HEK293 (cell line): Measurements from ENCODE around the gene RFPL2.

ENCODE experiments used
- CTCF ChIA-PET: fragments of 350-600 bp; formaldehyde crosslinking; extraction: SDS; loops from one replicate; lab custom pipeline; 2021; ENCODE audit warnings: antibody characterized with exemption; lab: Yijun Ruan, JAX
- POLR2A ChIA-PET: fragments of 300-600 bp; formaldehyde crosslinking; extraction: SDS; loops from one replicate; lab custom pipeline; 2020; ENCODE audit warnings: antibody characterized with exemption, inconsistent platforms; lab: Yijun Ruan, JAX
- H3K27ac ChIP-seq: fragments of 200-500 bp; sonication (Bioruptor generic); 2 replicates; pipeline ENCODE4 v1.5.1; 2014; ENCODE audit warnings: low read depth, low read length, control low read depth, inconsistent platforms; ENCODE audit errors: extremely low read depth
- H3K36me3 ChIP-seq, 2 experiments: fragments of 200-500 bp in 1 of 2; sonication (Bioruptor generic) in 1 of 2; 1 replicate in 1 of 2; 2 replicates in 1 of 2; pipeline ENCODE4 v1.5.1; 2014 to 2017; ENCODE audit warnings: inconsistent platforms in 2 of 2, low read length in 2 of 2; ENCODE audit not compliant: control insufficient read depth in 2 of 2, insufficient read depth in 1 of 2
- H3K4me1 ChIP-seq: fragments of 200-500 bp; sonication (Bioruptor generic); 2 replicates; pipeline ENCODE4 v1.5.1; 2014; ENCODE audit warnings: mild to moderate bottlenecking, low read length, inconsistent platforms; ENCODE audit not compliant: control insufficient read depth, insufficient read depth
- H3K4me3 ChIP-seq: 2 replicates; pipeline ENCODE4 v1.5.1; 2011; ENCODE audit warnings: low read depth, mild to moderate bottlenecking, control low read depth, low read length, moderate library complexity
- H3K9me3 ChIP-seq: fragments of 200-500 bp; sonication (Bioruptor generic); 2 replicates; pipeline ENCODE4 v1.5.1; 2014; ENCODE audit warnings: low read depth, low read length, inconsistent platforms; ENCODE audit not compliant: control insufficient read depth, insufficient read depth
- EGR2 ChIP-seq: fragments of 450-650 bp; formaldehyde crosslinking; IDR thresholded peaks from 2 replicates; pipeline ENCODE4 v1.5.1; 2016; ENCODE audit warnings: low read depth, missing biosample characterization, missing genetic modification characterization
- FEZF1 ChIP-seq: fragments of 450-650 bp; formaldehyde crosslinking; IDR thresholded peaks from 2 replicates; pipeline ENCODE4 v1.5.1; 2016; ENCODE audit warnings: missing biosample characterization, missing genetic modification characterization
- GLIS2 ChIP-seq: fragments of 450-650 bp; formaldehyde crosslinking; IDR thresholded peaks from 2 replicates; pipeline ENCODE4 v1.5.1; 2016; ENCODE audit warnings: missing biosample characterization, missing genetic modification characterization
- KLF9 ChIP-seq: fragments of 450-650 bp; formaldehyde crosslinking; IDR thresholded peaks from 2 replicates; pipeline ENCODE4 v1.5.1; 2016; ENCODE audit warnings: missing biosample characterization, missing genetic modification characterization, low read depth
- MEIS1 ChIP-seq: sonication (generic); formaldehyde crosslinking; IDR thresholded peaks from 2 replicates; pipeline ENCODE4 v1.8.1; 2022; ENCODE audit warnings: missing genetic modification reagents, mild to moderate bottlenecking, borderline replicate concordance
- SALL2 ChIP-seq: fragments of 450-650 bp; formaldehyde crosslinking; IDR thresholded peaks from 2 replicates; pipeline ENCODE4 v1.5.0; 2017; ENCODE audit warnings: missing biosample characterization, mild to moderate bottlenecking, missing genetic modification characterization, borderline replicate concordance
- SETDB1 ChIP-seq: IDR thresholded peaks from one replicate; pipeline ENCODE4 v1.6.1; 2017; ENCODE audit warnings: mild to moderate bottlenecking, low read length, moderate library complexity, mixed read lengths; ENCODE audit not compliant: insufficient read length
- SP2 ChIP-seq: fragments of 450-650 bp; formaldehyde crosslinking; IDR thresholded peaks from 2 replicates; pipeline ENCODE4 v1.5.1; 2016; ENCODE audit warnings: missing biosample characterization, missing genetic modification characterization
- SP7 ChIP-seq: fragments of 450-650 bp; formaldehyde crosslinking; IDR thresholded peaks from 2 replicates; pipeline ENCODE4 v1.5.1; 2016; ENCODE audit warnings: missing biosample characterization, missing genetic modification characterization
- WT1 ChIP-seq: fragments of 450-650 bp; formaldehyde crosslinking; IDR thresholded peaks from 2 replicates; pipeline ENCODE4 v1.5.1; 2016; ENCODE audit warnings: missing biosample characterization, missing genetic modification characterization
- ZBTB20 ChIP-seq: fragments of 450-650 bp; formaldehyde crosslinking; IDR thresholded peaks from 2 replicates; pipeline ENCODE4 v1.5.1; 2016; ENCODE audit warnings: missing biosample characterization, missing genetic modification characterization
- ZBTB8A ChIP-seq: fragments of 450-650 bp; formaldehyde crosslinking; IDR thresholded peaks from 2 replicates; pipeline ENCODE4 v1.5.1; 2016; ENCODE audit warnings: missing biosample characterization, missing genetic modification characterization
- ZEB2 ChIP-seq: fragments of 450-650 bp; formaldehyde crosslinking; IDR thresholded peaks from 2 replicates; pipeline ENCODE4 v1.5.1; 2016; ENCODE audit warnings: missing biosample characterization, missing genetic modification characterization
- ZIC2 ChIP-seq: fragments of 450-650 bp; formaldehyde crosslinking; IDR thresholded peaks from 2 replicates; pipeline ENCODE4 v1.5.1; 2016; ENCODE audit warnings: missing biosample characterization, missing genetic modification characterization
- ZNF10 ChIP-seq: fragments of 450-650 bp; formaldehyde crosslinking; IDR thresholded peaks from 2 replicates; pipeline ENCODE4 v1.5.1; 2017; ENCODE audit warnings: missing biosample characterization, missing genetic modification characterization
- ZNF132 ChIP-seq: fragments of 450-650 bp; formaldehyde crosslinking; IDR thresholded peaks from 2 replicates; pipeline ENCODE4 v1.5.1; 2017; ENCODE audit warnings: missing biosample characterization, missing genetic modification characterization, borderline replicate concordance
- ZNF2 ChIP-seq: fragments of 450-650 bp; formaldehyde crosslinking; IDR thresholded peaks from 2 replicates; pipeline ENCODE4 v1.5.1; 2016; ENCODE audit warnings: missing biosample characterization, missing genetic modification characterization
- ZNF214 ChIP-seq: fragments of 450-650 bp; formaldehyde crosslinking; IDR thresholded peaks from 2 replicates; pipeline ENCODE4 v1.5.1; 2017; ENCODE audit warnings: missing biosample characterization, mild to moderate bottlenecking, missing genetic modification characterization, borderline replicate concordance
- ZNF350 ChIP-seq: fragments of 450-650 bp; formaldehyde crosslinking; IDR thresholded peaks from 2 replicates; pipeline ENCODE4 v1.5.0; 2017; ENCODE audit warnings: missing biosample characterization, mild to moderate bottlenecking, missing genetic modification characterization
- ZNF362 ChIP-seq: fragments of 450-650 bp; formaldehyde crosslinking; IDR thresholded peaks from 2 replicates; pipeline ENCODE4 v1.5.1; 2016; ENCODE audit warnings: missing biosample characterization, missing genetic modification characterization
- ZNF510 ChIP-seq: fragments of 450-650 bp; formaldehyde crosslinking; IDR thresholded peaks from 2 replicates; pipeline ENCODE4 v1.5.1; 2018; ENCODE audit warnings: mild to moderate bottlenecking, missing genetic modification characterization, missing biosample characterization; ENCODE audit not compliant: insufficient replicate concordance
- ZNF521 ChIP-seq: fragments of 450-650 bp; formaldehyde crosslinking; IDR thresholded peaks from 2 replicates; pipeline ENCODE4 v1.5.1; 2017; ENCODE audit warnings: missing biosample characterization, mild to moderate bottlenecking, missing genetic modification characterization
- ZNF560 ChIP-seq: fragments of 450-650 bp; formaldehyde crosslinking; IDR thresholded peaks from 2 replicates; pipeline ENCODE4 v1.5.1; 2017; ENCODE audit warnings: missing biosample characterization, missing genetic modification characterization, borderline replicate concordance
- ZNF561 ChIP-seq: fragments of 450-650 bp; IDR thresholded peaks from 2 replicates; pipeline ENCODE4 v1.5.1; 2018; ENCODE audit warnings: missing biosample characterization, missing genetic modification characterization, borderline replicate concordance
- ZNF585B ChIP-seq: fragments of 450-650 bp; formaldehyde crosslinking; IDR thresholded peaks from 2 replicates; pipeline ENCODE4 v1.5.1; 2016; ENCODE audit warnings: missing biosample characterization, missing genetic modification characterization
- ZNF664 ChIP-seq: fragments of 450-650 bp; formaldehyde crosslinking; IDR thresholded peaks from 2 replicates; pipeline ENCODE4 v1.5.1; 2016; ENCODE audit warnings: missing biosample characterization, missing genetic modification characterization
- ZNF707 ChIP-seq: fragments of 450-650 bp; formaldehyde crosslinking; IDR thresholded peaks from 2 replicates; pipeline ENCODE4 v1.5.1; 2016; ENCODE audit warnings: missing biosample characterization, missing genetic modification characterization
- ZNF768 ChIP-seq: fragments of 450-650 bp; formaldehyde crosslinking; IDR thresholded peaks from 2 replicates; pipeline ENCODE4 v1.5.1; 2018; ENCODE audit warnings: missing biosample characterization, mild to moderate bottlenecking, missing genetic modification characterization
- TF ChIP-seq, protein P1 (sequence below): fragments of 450-650 bp; formaldehyde crosslinking; IDR thresholded peaks from 2 replicates; pipeline ENCODE4 v1.5.1; 2016; ENCODE audit warnings: missing biosample characterization, missing genetic modification characterization
- TF ChIP-seq, protein P2 (sequence below): fragments of 450-650 bp; formaldehyde crosslinking; IDR thresholded peaks from 2 replicates; pipeline ENCODE4 v1.5.1; 2016; ENCODE audit warnings: missing biosample characterization, missing genetic modification characterization, borderline replicate concordance

RFPL2 gene

GRCh38 chr22:32202539-32203180 is 2.2 kb downstream of the RFPL2 start:
- Histone ChIP-seq H3K4me3 (no peak overlapping the region), H3K27ac (no peak overlapping the region), H3K4me1 (0 out of 2 replicates have a peak, but pooled peaks cover 3% of the 10 kb centered on the region), H3K36me3 (peaks cover 0 to 4% of the 10 kb centered on the region in 2 experiments; a peak in 1 of 3 replicates), H3K9me3 (no peaks in the 10 kb centered on the region)
- POLR2A ChIA-PET = no interaction called here
- CTCF ChIA-PET = interaction anchor here (0.6 to 1.5 kb wide), 17 partner anchors 9 to 274 kb away, joined by 3 to 12 read pairs (median 3); partner anchors contain the start of gene RTCB
- TF ChIP-seq MEIS1 (no peak), ZBTB8A (tag by site-specific recombination) (no peak), ZNF521 (tag by site-specific recombination) (no peak), ZNF2 (tag by site-specific recombination) (no peak), KLF9 (tag by site-specific recombination) (0 out of 2 replicates have a peak, but pooled peaks have one; percentile 37), SP2 (tag by site-specific recombination) (peak; percentile 2; the same call in 1 of the 2 replicates), ZEB2 (tag by site-specific recombination) (no peak), ZNF664 (tag by site-specific recombination) (no peak), ZNF214 (tag by site-specific recombination) (no peak), SP7 (tag by site-specific recombination) (no peak), GLIS2 (tag by site-specific recombination) (no peak), EGR2 (tag by site-specific recombination) (peak; percentile 81), ZNF585B (tag by site-specific recombination) (no peak), ZNF362 (tag by site-specific recombination) (no peak), WT1 (tag by site-specific recombination) (no peak), ZIC2 (tag by site-specific recombination) (peak; percentile 89), ZNF561 (tag by site-specific recombination) (no peak), ZNF132 (tag by site-specific recombination) (no peak), ZNF768 (no peak), ZBTB20 (peak; percentile 49; the same call in 1 of the 2 replicates), ZNF10 (no peak), SETDB1 (no peak), ZNF510 (tag by site-specific recombination) (no peak), ZNF707 (tag by site-specific recombination) (no peak), SALL2 (tag by site-specific recombination) (no peak), ZNF560 (no peak), FEZF1 (tag by site-specific recombination) (no peak), ZNF350 (tag by site-specific recombination) (no peak)
- TF ChIP-seq, protein P1, sequence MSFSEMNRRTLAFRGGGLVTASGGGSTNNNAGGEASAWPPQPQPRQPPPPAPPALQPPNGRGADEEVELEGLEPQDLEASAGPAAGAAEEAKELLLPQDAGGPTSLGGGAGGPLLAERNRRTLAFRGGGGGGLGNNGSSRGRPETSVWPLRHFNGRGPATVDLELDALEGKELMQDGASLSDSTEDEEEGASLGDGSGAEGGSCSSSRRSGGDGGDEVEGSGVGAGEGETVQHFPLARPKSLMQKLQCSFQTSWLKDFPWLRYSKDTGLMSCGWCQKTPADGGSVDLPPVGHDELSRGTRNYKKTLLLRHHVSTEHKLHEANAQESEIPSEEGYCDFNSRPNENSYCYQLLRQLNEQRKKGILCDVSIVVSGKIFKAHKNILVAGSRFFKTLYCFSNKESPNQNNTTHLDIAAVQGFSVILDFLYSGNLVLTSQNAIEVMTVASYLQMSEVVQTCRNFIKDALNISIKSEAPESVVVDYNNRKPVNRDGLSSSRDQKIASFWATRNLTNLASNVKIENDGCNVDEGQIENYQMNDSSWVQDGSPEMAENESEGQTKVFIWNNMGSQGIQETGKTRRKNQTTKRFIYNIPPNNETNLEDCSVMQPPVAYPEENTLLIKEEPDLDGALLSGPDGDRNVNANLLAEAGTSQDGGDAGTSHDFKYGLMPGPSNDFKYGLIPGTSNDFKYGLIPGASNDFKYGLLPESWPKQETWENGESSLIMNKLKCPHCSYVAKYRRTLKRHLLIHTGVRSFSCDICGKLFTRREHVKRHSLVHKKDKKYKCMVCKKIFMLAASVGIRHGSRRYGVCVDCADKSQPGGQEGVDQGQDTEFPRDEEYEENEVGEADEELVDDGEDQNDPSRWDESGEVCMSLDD (tag by site-specific recombination) = no peak
- TF ChIP-seq, protein P2, sequence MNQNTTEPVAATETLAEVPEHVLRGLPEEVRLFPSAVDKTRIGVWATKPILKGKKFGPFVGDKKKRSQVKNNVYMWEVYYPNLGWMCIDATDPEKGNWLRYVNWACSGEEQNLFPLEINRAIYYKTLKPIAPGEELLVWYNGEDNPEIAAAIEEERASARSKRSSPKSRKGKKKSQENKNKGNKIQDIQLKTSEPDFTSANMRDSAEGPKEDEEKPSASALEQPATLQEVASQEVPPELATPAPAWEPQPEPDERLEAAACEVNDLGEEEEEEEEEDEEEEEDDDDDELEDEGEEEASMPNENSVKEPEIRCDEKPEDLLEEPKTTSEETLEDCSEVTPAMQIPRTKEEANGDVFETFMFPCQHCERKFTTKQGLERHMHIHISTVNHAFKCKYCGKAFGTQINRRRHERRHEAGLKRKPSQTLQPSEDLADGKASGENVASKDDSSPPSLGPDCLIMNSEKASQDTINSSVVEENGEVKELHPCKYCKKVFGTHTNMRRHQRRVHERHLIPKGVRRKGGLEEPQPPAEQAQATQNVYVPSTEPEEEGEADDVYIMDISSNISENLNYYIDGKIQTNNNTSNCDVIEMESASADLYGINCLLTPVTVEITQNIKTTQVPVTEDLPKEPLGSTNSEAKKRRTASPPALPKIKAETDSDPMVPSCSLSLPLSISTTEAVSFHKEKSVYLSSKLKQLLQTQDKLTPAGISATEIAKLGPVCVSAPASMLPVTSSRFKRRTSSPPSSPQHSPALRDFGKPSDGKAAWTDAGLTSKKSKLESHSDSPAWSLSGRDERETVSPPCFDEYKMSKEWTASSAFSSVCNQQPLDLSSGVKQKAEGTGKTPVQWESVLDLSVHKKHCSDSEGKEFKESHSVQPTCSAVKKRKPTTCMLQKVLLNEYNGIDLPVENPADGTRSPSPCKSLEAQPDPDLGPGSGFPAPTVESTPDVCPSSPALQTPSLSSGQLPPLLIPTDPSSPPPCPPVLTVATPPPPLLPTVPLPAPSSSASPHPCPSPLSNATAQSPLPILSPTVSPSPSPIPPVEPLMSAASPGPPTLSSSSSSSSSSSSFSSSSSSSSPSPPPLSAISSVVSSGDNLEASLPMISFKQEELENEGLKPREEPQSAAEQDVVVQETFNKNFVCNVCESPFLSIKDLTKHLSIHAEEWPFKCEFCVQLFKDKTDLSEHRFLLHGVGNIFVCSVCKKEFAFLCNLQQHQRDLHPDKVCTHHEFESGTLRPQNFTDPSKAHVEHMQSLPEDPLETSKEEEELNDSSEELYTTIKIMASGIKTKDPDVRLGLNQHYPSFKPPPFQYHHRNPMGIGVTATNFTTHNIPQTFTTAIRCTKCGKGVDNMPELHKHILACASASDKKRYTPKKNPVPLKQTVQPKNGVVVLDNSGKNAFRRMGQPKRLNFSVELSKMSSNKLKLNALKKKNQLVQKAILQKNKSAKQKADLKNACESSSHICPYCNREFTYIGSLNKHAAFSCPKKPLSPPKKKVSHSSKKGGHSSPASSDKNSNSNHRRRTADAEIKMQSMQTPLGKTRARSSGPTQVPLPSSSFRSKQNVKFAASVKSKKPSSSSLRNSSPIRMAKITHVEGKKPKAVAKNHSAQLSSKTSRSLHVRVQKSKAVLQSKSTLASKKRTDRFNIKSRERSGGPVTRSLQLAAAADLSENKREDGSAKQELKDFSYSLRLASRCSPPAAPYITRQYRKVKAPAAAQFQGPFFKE = no peak
